GM18519 (cell line): ENCODE data around the gene CLN3.
A peak's percentile ranks its signal among the peaks of the same experiment; 100 is the strongest.
"Not testable (repeated sequence)": the region's sequence is repeated elsewhere in the genome, so short reads cannot be mapped to it uniquely, and the experiment has no call there.

Experiments used
- ATAC-seq: cut with Tn5 transposase; IDR thresholded peaks from one replicate; pipeline ENCODE4 v1.9.1; 2021; ENCODE audit warnings: mild to moderate bottlenecking, moderate library complexity; ENCODE audit not compliant: unreplicated experiment, low FRiP score

The CLN3 gene

GRCh38 chr16:28491970-28492474 lies at the start of gene CLN3:
CLN3 (minus strand) TSS chr16:28492074; CDS start chr16:28491759, 315 bp downstream.
- peak; percentile 55 for ATAC-seq

- no peak for ATAC-seq
Observed at GRCh38 chr16:28540346-28540745, 48.5 kb upstream of the CLN3 start.

- no peak for ATAC-seq
Observed at GRCh38 chr16:28538733-28539596, 47.1 kb upstream of the CLN3 start, which contains the start of gene NUPR1. NUPR1 (minus strand) TSS chr16:28538974; CDS start chr16:28538907, 67 bp downstream.

GRCh38 chr16:28537964-28538732 lies 46.3 kb upstream of the CLN3 start:
- ATAC-seq, result no peak

DNA sequence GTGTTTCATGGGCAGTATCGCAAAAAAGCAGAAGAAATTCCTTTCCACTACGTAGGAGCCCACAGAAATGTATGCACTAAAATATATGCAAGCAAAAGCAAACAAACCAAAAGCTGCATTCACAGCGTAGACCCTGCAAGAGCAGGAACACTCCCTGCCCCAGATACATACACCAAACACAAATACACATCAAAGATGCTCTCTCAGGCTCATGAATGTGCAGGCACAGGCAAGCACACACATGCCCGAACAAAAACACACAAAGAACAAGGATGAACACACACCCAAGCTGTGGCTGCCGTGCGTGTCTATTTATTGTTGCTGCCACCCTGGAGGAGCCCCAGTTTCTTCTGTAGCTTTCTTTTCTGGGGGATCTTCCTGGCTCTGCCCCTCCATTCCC lies 45.2 kb upstream of the CLN3 start:
- no peak for ATAC-seq

DNA sequence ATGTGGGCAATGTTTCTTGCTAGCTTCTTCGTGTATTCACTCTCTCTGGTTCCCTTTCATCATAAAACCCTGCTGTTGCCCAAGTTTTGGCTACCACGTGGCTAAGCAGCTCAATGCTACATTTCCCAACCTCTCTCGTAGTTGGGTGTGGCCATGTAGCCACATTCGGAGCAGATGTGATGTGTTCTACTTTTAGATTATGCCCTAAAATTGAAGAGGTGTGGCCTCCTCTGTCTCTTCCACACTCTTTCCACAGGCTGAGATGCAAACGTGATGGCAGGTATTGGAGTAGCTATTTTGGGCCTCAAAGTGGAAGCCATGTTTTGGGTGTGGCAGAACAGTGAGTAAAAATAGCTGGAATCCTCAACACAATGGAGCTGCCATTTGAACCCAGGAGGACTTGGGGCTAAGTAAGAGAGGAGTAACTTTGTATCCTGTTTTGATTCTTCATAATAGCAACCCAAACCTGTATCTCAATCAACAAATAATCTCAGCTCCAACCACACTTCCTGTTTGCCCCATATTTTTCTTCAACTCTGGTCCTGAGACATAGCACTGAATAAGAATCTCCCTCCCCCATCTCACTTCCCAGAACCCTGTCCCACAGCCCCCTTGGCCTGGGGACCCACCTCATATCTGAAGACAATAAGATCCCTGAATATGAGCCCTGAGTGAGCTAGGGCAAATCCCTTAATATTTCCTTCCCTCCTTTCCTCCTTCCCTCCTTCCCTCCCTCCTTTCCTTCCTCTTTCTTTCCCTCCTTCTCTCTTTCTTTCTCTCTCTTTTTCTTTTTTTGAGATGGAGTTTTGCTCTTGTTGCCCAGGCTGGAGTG lies 42.9 kb upstream of the CLN3 start:
- ATAC-seq, result no peak

DNA sequence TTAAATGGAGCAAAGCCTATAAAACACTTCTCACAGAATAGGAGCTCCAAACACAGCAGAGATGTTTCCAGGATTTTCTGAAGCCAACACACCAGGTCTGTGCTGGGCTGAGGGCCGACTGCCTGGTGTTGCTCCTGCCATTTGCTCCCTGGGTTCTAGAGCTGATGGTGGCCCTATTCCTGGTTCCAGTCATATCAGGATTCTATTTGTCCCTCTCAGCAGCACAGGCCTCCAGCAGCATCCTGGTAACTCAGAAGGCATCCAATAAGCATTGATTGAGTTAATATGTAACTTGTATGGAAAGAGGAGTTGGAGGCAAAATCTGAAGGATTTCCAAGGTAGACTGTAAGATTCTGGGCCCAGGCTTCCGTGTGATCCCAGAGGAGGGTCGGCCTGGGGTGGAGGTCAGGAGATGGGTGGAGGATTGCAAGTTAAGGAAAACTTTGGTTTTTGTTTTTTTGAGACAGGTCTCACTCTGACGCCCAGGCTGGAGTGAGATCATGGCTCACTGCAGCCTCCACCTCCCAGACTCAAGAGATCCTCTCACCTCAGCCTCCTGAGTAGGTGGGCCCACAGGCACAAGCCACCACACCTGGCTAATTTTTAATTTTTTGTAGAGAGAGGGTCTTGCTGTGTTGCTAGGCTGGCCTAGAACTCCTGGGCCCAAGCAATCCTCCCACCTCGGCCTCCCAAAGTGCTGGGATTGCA lies 41.2 kb upstream of the CLN3 start:
- ATAC-seq, result no peak

DNA sequence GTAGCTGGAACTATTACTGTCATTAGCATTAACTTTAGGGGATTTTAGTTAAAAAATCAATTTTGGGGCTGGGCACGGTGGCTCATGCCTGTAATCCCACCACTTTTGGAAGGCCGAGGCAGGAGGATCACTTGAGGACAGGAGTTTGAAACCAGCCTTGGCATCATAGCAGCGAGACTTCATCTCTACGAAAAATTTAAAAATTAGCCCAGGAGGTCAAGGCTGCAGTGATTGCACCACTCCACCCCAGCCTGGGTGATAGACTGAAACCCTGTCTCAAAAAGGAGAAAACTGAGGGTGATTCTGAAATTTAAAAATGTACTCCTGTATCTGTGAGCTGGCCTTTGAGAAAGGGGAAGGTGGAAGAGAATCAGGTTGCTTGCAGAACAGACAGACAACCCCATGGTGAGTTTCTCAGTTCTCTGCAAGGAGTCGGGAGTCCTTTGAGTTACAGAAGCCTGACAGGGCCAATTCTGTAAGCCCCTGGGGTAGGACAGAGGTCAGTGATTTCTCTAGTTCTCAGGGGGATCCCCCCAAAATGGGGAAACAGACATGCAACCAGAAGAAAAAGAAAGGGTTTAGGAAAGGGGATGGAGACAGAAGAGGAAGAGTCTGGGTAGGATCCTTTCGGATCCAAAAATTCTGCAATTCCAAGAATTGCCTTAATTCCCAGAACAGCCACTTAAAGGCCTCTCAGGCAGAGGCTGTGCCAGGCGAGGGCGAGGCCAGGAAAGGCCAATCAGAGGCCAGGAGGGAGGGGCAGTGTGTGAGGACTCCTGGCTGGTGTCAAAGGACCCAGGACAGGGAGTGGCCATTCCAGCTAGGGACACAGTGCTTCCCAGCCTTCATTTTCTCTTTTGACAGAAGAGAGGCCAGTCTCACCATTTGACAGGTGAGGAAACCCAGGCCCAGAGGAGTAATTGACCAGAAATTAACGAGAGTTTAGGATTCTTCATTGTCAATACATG lies 40.2 kb upstream of the CLN3 start:
- ATAC-seq, result no peak

DNA sequence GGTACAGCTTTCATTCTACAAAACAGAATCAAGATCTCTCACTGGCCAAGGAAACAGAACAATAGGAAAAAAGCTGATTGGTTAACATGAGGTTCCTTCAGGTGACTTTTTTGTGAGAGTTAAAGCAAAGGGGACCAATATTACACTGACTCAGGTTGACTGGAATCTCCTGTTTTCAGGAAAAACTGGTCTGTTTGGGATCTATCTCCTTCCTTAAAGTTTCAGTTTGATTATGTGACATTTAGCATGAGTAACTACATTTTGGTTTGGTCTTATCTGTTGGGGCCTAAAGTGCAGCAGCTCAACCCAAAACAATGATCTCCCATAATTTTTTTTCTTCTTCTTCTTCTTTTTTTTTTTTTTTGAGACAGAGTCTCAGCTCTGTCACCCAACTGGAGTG lies 37.2 kb upstream of the CLN3 start:
- no peak for ATAC-seq

DNA sequence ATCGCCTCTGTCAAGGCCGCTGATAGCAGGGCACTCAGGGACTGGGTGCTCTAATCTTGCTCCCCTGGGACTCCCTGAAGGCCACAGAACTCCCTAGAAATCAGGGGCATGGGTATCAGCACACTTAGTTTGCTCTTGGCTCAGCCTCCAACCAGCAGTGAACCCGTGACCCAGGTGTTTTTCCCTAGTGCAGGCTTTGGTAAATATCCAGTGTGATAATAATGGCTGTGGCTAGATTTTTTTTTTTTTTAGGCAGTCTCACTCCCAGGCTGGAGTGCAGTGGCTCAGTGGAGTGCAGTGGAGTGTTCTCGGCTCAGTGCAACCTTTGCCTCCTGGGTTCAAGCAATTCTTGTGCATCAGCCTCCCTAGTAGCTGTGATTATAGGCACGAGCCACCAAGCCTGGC lies 36.6 kb upstream of the CLN3 start:
- no peak for ATAC-seq

DNA sequence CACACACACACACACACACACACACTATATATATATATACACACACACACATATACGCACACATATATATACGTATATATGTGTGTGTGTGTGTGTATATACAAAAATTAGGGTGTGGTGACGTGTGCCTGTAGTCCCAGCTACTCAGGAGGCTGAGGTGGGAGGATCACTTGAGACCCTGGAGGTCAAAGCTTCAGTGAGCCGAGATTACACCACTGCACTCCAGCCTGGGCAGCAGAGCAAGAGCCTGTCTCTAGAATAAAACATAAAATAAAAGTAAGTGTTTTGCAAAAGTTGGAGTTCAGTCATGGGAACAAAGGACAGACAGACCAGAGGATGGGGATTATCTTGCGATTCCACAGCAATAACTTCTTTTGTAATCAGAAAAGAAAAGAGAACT lies 36.1 kb upstream of the CLN3 start:
- ATAC-seq, result no peak

DNA sequence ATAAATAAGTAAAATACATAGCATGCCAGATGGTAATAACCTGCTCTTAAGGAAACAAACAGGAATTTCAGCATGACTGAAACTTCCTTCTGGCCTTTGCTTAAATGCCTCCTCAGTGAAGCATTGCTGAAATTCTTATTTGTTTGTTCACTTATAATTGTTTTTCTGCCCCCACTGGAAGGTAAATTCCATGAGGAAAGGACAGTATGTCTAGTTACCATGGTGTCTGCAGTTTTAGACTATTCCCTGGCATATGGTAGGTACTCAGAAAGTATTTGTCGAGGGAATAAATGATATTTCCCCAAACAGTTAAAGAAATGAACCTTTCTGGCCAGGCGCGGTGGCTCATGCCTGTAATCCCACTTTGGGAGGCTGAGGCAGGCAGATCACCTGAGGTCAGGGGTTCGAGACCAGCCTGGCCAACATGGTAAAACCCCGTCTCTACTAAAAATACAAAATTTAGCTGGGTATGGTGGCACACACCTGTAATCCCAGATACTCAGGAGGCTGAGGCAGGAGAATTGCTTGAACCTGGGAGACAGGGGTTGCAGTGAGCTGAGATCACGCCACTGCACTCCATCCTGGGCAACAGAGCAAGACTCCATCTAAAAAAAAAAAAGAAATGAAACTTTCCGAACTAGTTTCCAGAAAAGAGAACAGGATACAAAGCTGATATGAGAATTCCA lies 35.4 kb upstream of the CLN3 start:
- ATAC-seq, result not testable (repeated sequence)

DNA sequence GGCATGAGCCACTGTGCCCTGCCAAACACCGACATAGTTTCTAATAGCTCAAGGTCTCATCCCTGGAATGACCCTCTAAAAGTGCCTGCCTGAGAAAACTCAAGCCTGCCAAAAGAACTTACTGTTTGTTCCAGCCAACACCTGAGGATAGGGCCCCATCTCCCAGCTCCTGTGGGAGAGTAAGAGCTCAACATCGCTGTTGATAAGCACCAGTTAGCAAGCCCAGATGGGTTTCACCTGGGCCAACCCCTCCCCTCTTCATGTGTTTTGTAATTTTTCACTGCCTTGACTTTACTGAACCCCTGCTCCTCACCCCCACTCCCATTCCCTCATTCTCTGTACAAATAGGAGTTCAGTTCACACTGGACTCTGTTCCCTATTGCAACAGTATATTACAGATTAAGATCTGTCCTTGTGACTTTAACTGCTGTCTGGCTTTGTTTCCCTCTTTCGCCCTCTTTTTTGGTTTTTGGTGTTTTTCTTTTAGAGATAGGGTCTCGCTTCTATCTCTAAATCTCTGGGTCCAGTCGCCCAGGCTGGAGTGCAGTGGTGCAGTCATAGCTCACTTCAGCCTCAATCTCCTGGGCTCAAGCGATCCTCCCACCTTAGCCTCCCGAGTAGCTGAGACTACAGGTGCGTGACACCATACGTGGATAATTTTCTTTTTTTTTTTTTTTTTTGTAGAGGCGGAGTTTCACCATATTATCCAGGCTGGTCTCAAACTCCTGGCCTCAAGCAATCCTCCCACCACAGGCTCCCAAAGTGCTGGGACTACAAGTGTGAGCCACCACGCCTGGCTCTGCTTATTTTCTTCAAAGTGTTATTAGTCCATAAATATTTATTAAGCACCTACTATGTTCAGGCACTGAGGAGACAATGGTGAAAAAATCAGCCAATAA lies 34.6 kb upstream of the CLN3 start:
- ATAC-seq, result no peak

DNA sequence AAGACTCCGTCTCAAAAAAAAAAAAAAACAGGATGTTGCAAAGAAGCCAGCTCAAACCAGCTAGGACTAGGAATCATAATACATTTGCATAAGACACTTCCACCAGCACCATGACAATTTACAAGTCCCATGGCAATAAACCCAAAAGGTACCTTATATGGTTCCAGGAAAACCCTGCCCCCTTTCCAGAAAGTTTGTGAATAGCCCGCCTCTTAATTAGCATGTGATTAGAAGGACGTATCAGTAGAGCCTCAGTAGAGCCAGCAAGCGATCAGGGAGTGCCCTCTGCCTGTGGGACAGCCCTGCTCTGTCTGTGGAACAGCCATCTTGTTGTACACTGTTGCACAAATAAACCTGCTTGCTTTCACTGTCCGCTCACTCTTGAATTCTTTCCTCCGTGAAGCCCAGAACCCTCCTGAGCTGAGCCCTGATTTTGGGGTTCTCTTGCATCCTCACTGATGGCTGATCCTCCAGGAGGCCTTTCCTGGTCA lies 32.9 kb upstream of the CLN3 start:
- ATAC-seq, result no peak

- ATAC-seq, result no peak
Observed at GRCh38 chr16:28522792-28523191, 30.9 kb upstream of the CLN3 start.

DNA sequence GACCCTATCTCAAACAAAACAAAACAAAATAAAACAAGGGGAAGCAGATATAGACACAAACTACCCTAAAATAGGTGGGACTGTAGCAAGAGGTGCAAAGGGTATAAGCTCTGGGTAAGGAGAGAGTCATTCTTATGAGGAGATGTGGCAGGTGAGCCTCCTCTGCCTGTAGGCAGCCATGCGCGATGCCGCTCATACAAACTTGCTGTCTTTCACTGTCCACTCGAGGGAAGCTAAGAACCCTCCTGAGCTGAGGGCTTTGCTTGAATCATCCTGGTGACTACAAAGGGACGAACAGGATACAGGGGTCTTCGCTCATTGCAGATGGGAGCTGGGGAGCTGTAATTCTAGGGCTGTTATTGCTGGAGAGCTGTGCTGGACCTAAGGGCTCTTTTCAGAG lies 29.6 kb upstream of the CLN3 start:
- ATAC-seq, result no peak

- ATAC-seq, result no peak
Observed at GRCh38 chr16:28520672-28521071, 28.8 kb upstream of the CLN3 start.
